H1 (cell line): Measurements from ENCODE around the gene AGO3.

Experiments
- ATF3 ChIP-seq: IDR thresholded peaks from 2 replicates; pipeline ENCODE4 v1.6.1; 2011; ENCODE audit warnings: low read depth, mild to moderate bottlenecking, low read length; ENCODE audit not compliant: insufficient read depth
- CHD2 ChIP-seq: IDR thresholded peaks from 2 replicates; pipeline ENCODE4 v1.6.1; 2012; ENCODE audit warnings: low read length, improper control_type of control experiment
- CTCF ChIP-seq, 3 experiments: IDR thresholded peaks; 1 replicate in 2 of 3; 2 replicates in 1 of 3; pipeline versions ENCODE4 v1.5.1 to v1.6.1; 2011; ENCODE audit warnings: low read length in 3 of 3, mild to moderate bottlenecking in 3 of 3, inconsistent platforms in 2 of 3, low read depth in 1 of 3, moderate library complexity in 1 of 3; ENCODE audit not compliant: insufficient read depth in 1 of 3; ENCODE audit errors: control extremely low read depth in 1 of 3
- EZH2 ChIP-seq: fragments of 200-600 bp; sonication (generic); IDR thresholded peaks from 2 replicates; pipeline ENCODE4 v1.7.1; 2012; ENCODE audit warnings: low read depth, mild to moderate bottlenecking, moderate library complexity, low read length, inconsistent platforms; ENCODE audit not compliant: severe bottlenecking
- HDAC6 ChIP-seq: IDR thresholded peaks from one replicate; pipeline ENCODE4 v1.7.1; 2012; ENCODE audit warnings: low read depth, mild to moderate bottlenecking, inconsistent platforms, low read length, moderate library complexity
- JUN ChIP-seq: IDR thresholded peaks from 2 replicates; pipeline ENCODE4 v1.6.1; 2011; ENCODE audit warnings: low read depth, mild to moderate bottlenecking, improper control_type of control experiment, low read length
- POLR2A ChIP-seq, 2 experiments: IDR thresholded peaks; 1 replicate in 1 of 2; 2 replicates in 1 of 2; pipeline ENCODE4 v1.6.1; 2011; ENCODE audit warnings: low read depth in 2 of 2, low read length in 2 of 2, mild to moderate bottlenecking in 2 of 2; ENCODE audit errors: control extremely low read depth in 1 of 2
- RFX5 ChIP-seq: IDR thresholded peaks from 2 replicates; pipeline ENCODE4 v1.6.1; 2011; ENCODE audit warnings: low read depth, low read length, improper control_type of control experiment, borderline replicate concordance
- SIN3A ChIP-seq, 2 experiments: IDR thresholded peaks in 1 of 2; conservative IDR thresholded peaks in 1 of 2; 2 replicates each; pipeline ENCODE4 v1.6.1; 2011 to 2012; ENCODE audit warnings: low read length in 2 of 2, improper control_type of control experiment in 1 of 2, low read depth in 1 of 2, mild to moderate bottlenecking in 1 of 2
- SRF ChIP-seq: IDR thresholded peaks from 2 replicates; pipeline ENCODE4 v1.6.1; 2011; ENCODE audit warnings: mild to moderate bottlenecking, low read depth, low read length, moderate library complexity
- TAF1 ChIP-seq: IDR thresholded peaks from 2 replicates; pipeline ENCODE4 v1.6.1; 2011; ENCODE audit warnings: mild to moderate bottlenecking, low read depth, low read length
- USF2 ChIP-seq: IDR thresholded peaks from 2 replicates; pipeline ENCODE4 v1.6.1; 2011; ENCODE audit warnings: low read length, improper control_type of control experiment

GRCh38 chr1:36109041-36109679, 178.3 kb downstream of the AGO3 start:
- TF ChIP-seq CTCF (IDR thresholded peaks at IDR 0.05; ENCODE audit: control extremely low read depth in 1 of 3, insufficient read depth in 1 of 3, low read depth in 1 of 3, low read length in 3 of 3), result no peak
- TF ChIP-seq SRF, result no peak
- no peak for TF ChIP-seq CHD2
- TF ChIP-seq ATF3, result no peak
- TF ChIP-seq RFX5, result no peak
- TF ChIP-seq USF2, result no peak
- TF ChIP-seq HDAC6, result no peak
- no peak for TF ChIP-seq POLR2A (IDR thresholded peaks at IDR 0.05; ENCODE audit: control extremely low read depth in 1 of 2, low read depth in 2 of 2, low read length in 2 of 2)
- no peak for TF ChIP-seq TAF1
- no peak for TF ChIP-seq EZH2
- TF ChIP-seq SIN3A (conservative IDR thresholded peaks at IDR 0.05 in 1 of 2, IDR thresholded peaks at IDR 0.05 in 1 of 2; ENCODE audit: low read depth in 1 of 2, low read length in 2 of 2), result no peak
- TF ChIP-seq JUN, result no peak
